AG09319 (cell line): ENCODE data around the gene DOCK4.

Source experiments
- DNase-seq: peaks from one replicate; pipeline ENCODE4 v3.0.0-alpha.2; 2010; ENCODE audit warnings: low read depth; ENCODE audit errors: extremely low read depth
- CTCF ChIP-seq: IDR thresholded peaks from 2 replicates; pipeline ENCODE4 v1.5.1; 2011; ENCODE audit warnings: low read depth, mild to moderate bottlenecking, inconsistent platforms, low read length, moderate library complexity

Gene DOCK4

GRCh38 chr7:111869280-111869679 is 336.9 kb downstream of the DOCK4 start:
- TF ChIP-seq CTCF, result no peak
- no peak for DNase-seq

- no peak for DNase-seq
- TF ChIP-seq CTCF, result no peak
These were observed 338.8 kb downstream of the DOCK4 start for GRCh38 chr7:111867348-111867931.

GRCh38 chr7:111866787-111867186 is 339.4 kb downstream of the DOCK4 start:
- DNase-seq, result no peak
- no peak for TF ChIP-seq CTCF

GRCh38 chr7:111865430-111865829 is 340.8 kb downstream of the DOCK4 start:
- no peak for DNase-seq
- no peak for TF ChIP-seq CTCF

- no peak for TF ChIP-seq CTCF
- no peak for DNase-seq
These were observed 341.8 kb downstream of the DOCK4 start for GRCh38 chr7:111864291-111864976.

- no peak for TF ChIP-seq CTCF
- DNase-seq, result no peak
These were observed 342.9 kb downstream of the DOCK4 start for GRCh38 chr7:111863269-111863668.

GRCh38 chr7:111860248-111860647 is 346.0 kb downstream of the DOCK4 start:
- DNase-seq, result no peak
- no peak for TF ChIP-seq CTCF
